SU-DHL-6 (cell line): ENCODE measurements around the gene EPC1.

Experiments used
- CTCF ChIP-seq: fragments of 200-600 bp; sonication (generic); IDR thresholded peaks from one replicate; pipeline ENCODE4 v1.5.1; 2017; ENCODE audit warnings: antibody characterized with exemption, mild to moderate bottlenecking, low read length, moderate library complexity; ENCODE audit not compliant: insufficient read depth, poor library complexity, severe bottlenecking
- EZH2phosphoT487 ChIP-seq: fragments of 200-600 bp; sonication (generic), shearing (Covaris generic); conservative IDR thresholded peaks from 2 replicates; pipeline ENCODE4 v1.6.1; 2018; ENCODE audit warnings: mild to moderate bottlenecking, antibody characterized with exemption, low read length, moderate library complexity, mixed read lengths

GRCh38 chr10:32360241-32360640 lies 13.3 kb upstream of the EPC1 start:
- TF ChIP-seq CTCF (no peak), EZH2phosphoT487 (no peak)
